Liver (tissue), 9 donors: ENCODE measurements around the gene TIMM8B. TPM values are rescaled to one million over a fixed set of nuclear protein-coding genes. Genes with fewer than 3 reads are reported as not detected.

Experiments used
- DNase-seq: peaks from one replicate; pipeline ENCODE4 v3.0.0-alpha.2; 2017; ENCODE audit warnings: low spot score
- H3K27ac ChIP-seq, 2 donors: one replicate each; pipeline ENCODE4 v1.7.0; 2013; ENCODE audit warnings: inconsistent platforms in 2 of 2, low read length in 2 of 2, control low read depth in 1 of 2, low read depth in 1 of 2, mild to moderate bottlenecking in 1 of 2
- H3K27me3 ChIP-seq, 4 donors: one replicate each; pipeline versions ENCODE4 v1.6.1 to v1.7.0; 2013; ENCODE audit warnings: low read length in 3 of 4, inconsistent platforms in 1 of 4, mild to moderate bottlenecking in 1 of 4, moderate library complexity in 1 of 4; ENCODE audit not compliant: control insufficient read depth in 4 of 4, insufficient read depth in 4 of 4
- H3K36me3 ChIP-seq, 4 donors: one replicate each; pipeline versions ENCODE4 v1.6.1 to v1.7.0; 2013; ENCODE audit warnings: low read length in 3 of 4, mild to moderate bottlenecking in 3 of 4, low read depth in 1 of 4, moderate library complexity in 1 of 4; ENCODE audit not compliant: control insufficient read depth in 4 of 4, insufficient read depth in 3 of 4
- H3K4me1 ChIP-seq, 4 donors: one replicate each; pipeline versions ENCODE4 v1.6.1 to v1.7.0; 2013; ENCODE audit warnings: low read length in 3 of 4, mild to moderate bottlenecking in 3 of 4, moderate library complexity in 1 of 4; ENCODE audit not compliant: control insufficient read depth in 4 of 4, insufficient read depth in 4 of 4
- H3K4me3 ChIP-seq, 3 donors: one replicate each; pipeline versions ENCODE4 v1.6.1 to v1.7.0; 2013; ENCODE audit warnings: low read length in 3 of 3, control low read depth in 1 of 3, low read depth in 1 of 3, mild to moderate bottlenecking in 1 of 3
- H3K9ac ChIP-seq, 2 donors: one replicate each; pipeline ENCODE4 v1.7.0; 2013; ENCODE audit warnings: low read length in 2 of 2, mild to moderate bottlenecking in 2 of 2, moderate library complexity in 2 of 2, control low read depth in 1 of 2, low read depth in 1 of 2
- H3K9me3 ChIP-seq, 4 donors: one replicate each; pipeline versions ENCODE4 v1.6.1 to v1.7.0; 2013; ENCODE audit warnings: low read length in 3 of 4; ENCODE audit not compliant: control insufficient read depth in 4 of 4
- EGR1 ChIP-seq, 2 donors: IDR thresholded peaks; 2 replicates each; pipeline ENCODE4 v1.6.1; 2016 to 2018; ENCODE audit warnings: antibody characterized with exemption in 2 of 2, low read depth in 2 of 2
- FOXA1 ChIP-seq: IDR thresholded peaks from 2 replicates; pipeline ENCODE4 v1.6.1; 2016; ENCODE audit warnings: antibody characterized with exemption
- FOXA2 ChIP-seq: IDR thresholded peaks from 2 replicates; pipeline ENCODE4 v1.6.1; 2016; ENCODE audit warnings: antibody characterized with exemption
- GABPA ChIP-seq, 2 donors: IDR thresholded peaks in 1 of 2; conservative IDR thresholded peaks in 1 of 2; 2 replicates each; pipeline ENCODE4 v1.6.1; 2016; ENCODE audit warnings: antibody characterized with exemption in 2 of 2, mild to moderate bottlenecking in 1 of 2, moderate library complexity in 1 of 2
- HNF4A ChIP-seq, 2 donors: conservative IDR thresholded peaks; 2 replicates each; pipeline ENCODE4 v1.6.1; 2016; ENCODE audit warnings: antibody characterized with exemption in 2 of 2, mild to moderate bottlenecking in 2 of 2
- HNF4G ChIP-seq: IDR thresholded peaks from 2 replicates; pipeline ENCODE4 v1.6.1; 2016; ENCODE audit warnings: antibody characterized with exemption
- JUND ChIP-seq, 2 donors: IDR thresholded peaks; 2 replicates each; pipeline ENCODE4 v1.6.1; 2016; ENCODE audit warnings: antibody characterized with exemption in 2 of 2
- MAX ChIP-seq: IDR thresholded peaks from 2 replicates; pipeline ENCODE4 v1.6.1; 2016; ENCODE audit warnings: antibody characterized with exemption
- NR2F2 ChIP-seq: IDR thresholded peaks from 2 replicates; pipeline ENCODE4 v1.6.1; 2016; ENCODE audit warnings: antibody characterized with exemption
- RAD21 ChIP-seq, 2 donors: IDR thresholded peaks; 2 replicates each; pipeline ENCODE4 v1.6.1; 2016; ENCODE audit warnings: antibody characterized with exemption in 2 of 2, mild to moderate bottlenecking in 2 of 2
- RXRA ChIP-seq, 2 donors: IDR thresholded peaks; 2 replicates each; pipeline ENCODE4 v1.6.1; 2017 to 2018; ENCODE audit warnings: antibody characterized with exemption in 2 of 2, mild to moderate bottlenecking in 1 of 2
- SP1 ChIP-seq: IDR thresholded peaks from 2 replicates; pipeline ENCODE4 v1.6.1; 2018; ENCODE audit warnings: antibody characterized with exemption, mild to moderate bottlenecking
- TAF1 ChIP-seq: conservative IDR thresholded peaks from 2 replicates; pipeline ENCODE4 v1.6.1; 2016; ENCODE audit warnings: antibody characterized with exemption, mild to moderate bottlenecking
- YY1 ChIP-seq: IDR thresholded peaks from 2 replicates; pipeline ENCODE4 v1.6.1; 2016; ENCODE audit warnings: antibody characterized with exemption, mild to moderate bottlenecking
- ZBTB33 ChIP-seq: IDR thresholded peaks from 2 replicates; pipeline ENCODE4 v1.6.1; 2016; ENCODE audit warnings: antibody characterized with exemption
- WGBS: extraction: QIAGEN DNeasy Blood & Tissue Kit; methylation state at CpG from one replicate; pipeline ENCODE4 v1.1.7; 2013; 5-methylcytosine and 5-hydroxymethylcytosine counted together
- polyA plus RNA-seq, 2 donors: library from polyadenylated mRNA; stranded (reverse) in 1 of 2; unstranded in 1 of 2; fragments of 200-250 nt in 1 of 2; fragments of >200 nt in 1 of 2; fragmentation: Nextera tagmentation in 1 of 2; extraction: Ambion mirVana in 1 of 2; gene quantifications; one replicate each; pipeline versions ENCODE4 v1.2.1 to v1.2.3, GENCODE V29; 2013 to 2015
- total RNA-seq, 2 donors: library from RNA; depleted of rRNA; stranded (reverse); fragments of >200 nt; gene quantifications; one replicate each; pipeline ENCODE4 v1.2.3, GENCODE V29; 2014
- TF ChIP-seq, protein P1 (sequence below): IDR thresholded peaks from 2 replicates; pipeline ENCODE4 v1.6.1; 2016; ENCODE audit warnings: antibody characterized with exemption
- TF ChIP-seq, protein P2 (sequence below): fragments of 150-350 bp; IDR thresholded peaks from 2 replicates; pipeline ENCODE4 v1.5.1; 2017; ENCODE audit warnings: improper control_type of control experiment, low read depth, low read length; ENCODE audit not compliant: missing input control
- TF ChIP-seq, protein P3 (sequence below): IDR thresholded peaks from 2 replicates; pipeline ENCODE4 v1.6.1; 2016; ENCODE audit warnings: antibody characterized with exemption, mild to moderate bottlenecking
- donor health status: healthy.
- donor health status: healthy.
- donor health status: healthy.
- donor health status: healthy.
- donor health status: healthy.

The TIMM8B gene
- total and polyA plus RNA-seq, 4 donors, result 23.4 to 108 (median 78.7) TPM

GRCh38 chr11:112129656-112130055, 43.1 kb upstream of the TIMM8B start:
- no peak overlapping the region for H3K4me3 ChIP-seq
- DNase-seq, result no peak
- H3K4me1 ChIP-seq, result peaks cover 0 to 2% (median 0%) of the 10 kb centered on the region in 4 donors
- 85% methylated on average over 5 of the region's 5 CpGs for WGBS
- no peak overlapping the region for H3K9ac ChIP-seq
- H3K36me3 ChIP-seq, result no peaks in the 10 kb centered on the region
- no peak for TF ChIP-seq JUND (IDR thresholded peaks at IDR 0.05)
- no peak for TF ChIP-seq EGR1 (IDR thresholded peaks at IDR 0.05; ENCODE audit: low read depth in 2 of 2)
- no peaks in the 10 kb centered on the region for H3K9me3 ChIP-seq
- H3K27ac ChIP-seq, result no peak overlapping the region
- H3K27me3 ChIP-seq, result no peaks in the 10 kb centered on the region

DNA sequence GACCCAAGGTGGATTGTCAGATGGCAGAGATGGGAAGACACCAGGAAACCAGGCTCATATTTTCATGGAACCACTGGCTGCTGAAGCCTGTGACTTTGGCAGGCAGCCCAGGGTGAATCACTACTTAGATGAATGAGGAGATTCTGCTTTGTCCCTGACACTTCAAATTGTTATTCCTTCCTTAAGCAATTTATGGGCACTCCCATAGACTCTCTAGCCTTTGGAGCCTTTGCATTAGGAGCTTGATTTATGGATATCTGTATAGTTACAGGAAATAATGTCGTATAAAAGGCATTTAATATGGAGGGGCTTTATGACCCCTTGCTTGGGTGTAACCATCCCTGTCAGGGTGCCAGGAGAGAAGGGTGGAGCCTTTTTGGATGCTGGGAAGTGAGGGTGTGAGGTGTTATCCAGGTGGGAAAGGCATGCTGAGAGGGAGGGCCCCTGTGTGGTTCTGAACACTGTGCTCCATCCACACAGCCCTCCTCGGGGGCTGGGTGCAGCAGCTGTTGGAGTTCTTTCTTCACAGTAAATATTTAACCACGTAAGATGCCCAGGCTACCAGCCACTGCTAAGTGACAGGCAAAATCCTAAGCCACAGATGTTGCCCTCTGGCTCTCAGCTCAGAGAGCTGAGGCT, 42.0 kb upstream of the TIMM8B start:
- no peak for DNase-seq
- H3K9ac ChIP-seq, result no peak overlapping the region
- no peak overlapping the region for H3K4me3 ChIP-seq

More for the DNA sequence above, 42.0 kb upstream of the TIMM8B start:
- TF ChIP-seq RXRA (IDR thresholded peaks at IDR 0.05) (no peak), FOXA1 (no peak), MAX (no peak), HNF4G (no peak), SP1 (no peak), RAD21 (IDR thresholded peaks at IDR 0.05) (no peak), YY1 (no peak), EGR1 (IDR thresholded peaks at IDR 0.05; ENCODE audit: low read depth in 2 of 2) (no peak), ZBTB33 (no peak), FOXA2 (no peak), TAF1 (no peak), GABPA (IDR thresholded peaks at IDR 0.05 in 1 of 2, conservative IDR thresholded peaks at IDR 0.05 in 1 of 2) (no peak), JUND (IDR thresholded peaks at IDR 0.05) (no peak), HNF4A (conservative IDR thresholded peaks at IDR 0.05) (no peak), NR2F2 (no peak)
- TF ChIP-seq, protein P1, sequence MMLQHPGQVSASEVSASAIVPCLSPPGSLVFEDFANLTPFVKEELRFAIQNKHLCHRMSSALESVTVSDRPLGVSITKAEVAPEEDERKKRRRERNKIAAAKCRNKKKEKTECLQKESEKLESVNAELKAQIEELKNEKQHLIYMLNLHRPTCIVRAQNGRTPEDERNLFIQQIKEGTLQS, result no peak
- TF ChIP-seq, protein P2, sequence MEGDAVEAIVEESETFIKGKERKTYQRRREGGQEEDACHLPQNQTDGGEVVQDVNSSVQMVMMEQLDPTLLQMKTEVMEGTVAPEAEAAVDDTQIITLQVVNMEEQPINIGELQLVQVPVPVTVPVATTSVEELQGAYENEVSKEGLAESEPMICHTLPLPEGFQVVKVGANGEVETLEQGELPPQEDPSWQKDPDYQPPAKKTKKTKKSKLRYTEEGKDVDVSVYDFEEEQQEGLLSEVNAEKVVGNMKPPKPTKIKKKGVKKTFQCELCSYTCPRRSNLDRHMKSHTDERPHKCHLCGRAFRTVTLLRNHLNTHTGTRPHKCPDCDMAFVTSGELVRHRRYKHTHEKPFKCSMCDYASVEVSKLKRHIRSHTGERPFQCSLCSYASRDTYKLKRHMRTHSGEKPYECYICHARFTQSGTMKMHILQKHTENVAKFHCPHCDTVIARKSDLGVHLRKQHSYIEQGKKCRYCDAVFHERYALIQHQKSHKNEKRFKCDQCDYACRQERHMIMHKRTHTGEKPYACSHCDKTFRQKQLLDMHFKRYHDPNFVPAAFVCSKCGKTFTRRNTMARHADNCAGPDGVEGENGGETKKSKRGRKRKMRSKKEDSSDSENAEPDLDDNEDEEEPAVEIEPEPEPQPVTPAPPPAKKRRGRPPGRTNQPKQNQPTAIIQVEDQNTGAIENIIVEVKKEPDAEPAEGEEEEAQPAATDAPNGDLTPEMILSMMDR, result no peak
- TF ChIP-seq, protein P3, sequence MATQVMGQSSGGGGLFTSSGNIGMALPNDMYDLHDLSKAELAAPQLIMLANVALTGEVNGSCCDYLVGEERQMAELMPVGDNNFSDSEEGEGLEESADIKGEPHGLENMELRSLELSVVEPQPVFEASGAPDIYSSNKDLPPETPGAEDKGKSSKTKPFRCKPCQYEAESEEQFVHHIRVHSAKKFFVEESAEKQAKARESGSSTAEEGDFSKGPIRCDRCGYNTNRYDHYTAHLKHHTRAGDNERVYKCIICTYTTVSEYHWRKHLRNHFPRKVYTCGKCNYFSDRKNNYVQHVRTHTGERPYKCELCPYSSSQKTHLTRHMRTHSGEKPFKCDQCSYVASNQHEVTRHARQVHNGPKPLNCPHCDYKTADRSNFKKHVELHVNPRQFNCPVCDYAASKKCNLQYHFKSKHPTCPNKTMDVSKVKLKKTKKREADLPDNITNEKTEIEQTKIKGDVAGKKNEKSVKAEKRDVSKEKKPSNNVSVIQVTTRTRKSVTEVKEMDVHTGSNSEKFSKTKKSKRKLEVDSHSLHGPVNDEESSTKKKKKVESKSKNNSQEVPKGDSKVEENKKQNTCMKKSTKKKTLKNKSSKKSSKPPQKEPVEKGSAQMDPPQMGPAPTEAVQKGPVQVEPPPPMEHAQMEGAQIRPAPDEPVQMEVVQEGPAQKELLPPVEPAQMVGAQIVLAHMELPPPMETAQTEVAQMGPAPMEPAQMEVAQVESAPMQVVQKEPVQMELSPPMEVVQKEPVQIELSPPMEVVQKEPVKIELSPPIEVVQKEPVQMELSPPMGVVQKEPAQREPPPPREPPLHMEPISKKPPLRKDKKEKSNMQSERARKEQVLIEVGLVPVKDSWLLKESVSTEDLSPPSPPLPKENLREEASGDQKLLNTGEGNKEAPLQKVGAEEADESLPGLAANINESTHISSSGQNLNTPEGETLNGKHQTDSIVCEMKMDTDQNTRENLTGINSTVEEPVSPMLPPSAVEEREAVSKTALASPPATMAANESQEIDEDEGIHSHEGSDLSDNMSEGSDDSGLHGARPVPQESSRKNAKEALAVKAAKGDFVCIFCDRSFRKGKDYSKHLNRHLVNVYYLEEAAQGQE, result no peak
- Histone ChIP-seq H3K36me3 (no peaks in the 10 kb centered on the region), H3K4me1 (peaks cover 0 to 2% (median 0%) of the 10 kb centered on the region in 4 donors), H3K9me3 (no peaks in the 10 kb centered on the region), H3K27me3 (no peaks in the 10 kb centered on the region), H3K27ac (no peak overlapping the region)
- WGBS, result 53% methylated on average over 3 of the region's 3 CpGs
